Measurements from ENCODE around the gene SPA17. TPM values are rescaled to one million over a fixed set of nuclear protein-coding genes. Genes with fewer than 3 reads are reported as not detected.
A peak's percentile ranks its signal among the peaks of the same experiment; 100 is the strongest.

Gene SPA17
- 10 to 100 TPM in 1 of 5 donors, 1 to 10 TPM in 2, not detected in 2; 1.8 to 26.8 (median 4.0) TPM for total RNA-seq
- polyA plus RNA-seq = 10 to 100 TPM in 2 of 3 donors, 1 to 10 TPM in 1; 8.6 to 14.4 (median 10.7) TPM
- long read RNA-seq, donor 1, partial matches to known transcripts = 0 of 2 reads
- long read RNA-seq, donor 1, other reads (novel, unspliced or antisense) = 0 of 2 reads
- long read RNA-seq, donor 2, full-length matches to known transcripts = 4 of 4 reads
- long read RNA-seq, donor 2, partial matches to known transcripts = 0 of 4 reads
- long read RNA-seq, donor 2, other reads (novel, unspliced or antisense) = 0 of 4 reads
- long read RNA-seq, donor 3 = 0 reads
- long read RNA-seq, donor 4 = 0 reads
- long read RNA-seq, donor 5 = 0 reads
- long read RNA-seq, donor 6, full-length matches to known transcripts = 2 of 2 reads
- long read RNA-seq, donor 6, partial matches to known transcripts = 0 of 2 reads
- long read RNA-seq, donor 6, other reads (novel, unspliced or antisense) = 0 of 2 reads
- long read RNA-seq, donor 7 = 0 reads
- long read RNA-seq, donor 8, partial matches to known transcripts = 0 of 2 reads
- long read RNA-seq, donor 8, other reads (novel, unspliced or antisense) = 0 of 2 reads
- long read RNA-seq, donor 9, partial matches to known transcripts = 0 of 2 reads
- long read RNA-seq, donor 9, other reads (novel, unspliced or antisense) = 0 of 2 reads
- long read RNA-seq, donor 10, partial matches to known transcripts = 0 of 1 reads
- long read RNA-seq, donor 10, other reads (novel, unspliced or antisense) = 0 of 1 reads

DNA sequence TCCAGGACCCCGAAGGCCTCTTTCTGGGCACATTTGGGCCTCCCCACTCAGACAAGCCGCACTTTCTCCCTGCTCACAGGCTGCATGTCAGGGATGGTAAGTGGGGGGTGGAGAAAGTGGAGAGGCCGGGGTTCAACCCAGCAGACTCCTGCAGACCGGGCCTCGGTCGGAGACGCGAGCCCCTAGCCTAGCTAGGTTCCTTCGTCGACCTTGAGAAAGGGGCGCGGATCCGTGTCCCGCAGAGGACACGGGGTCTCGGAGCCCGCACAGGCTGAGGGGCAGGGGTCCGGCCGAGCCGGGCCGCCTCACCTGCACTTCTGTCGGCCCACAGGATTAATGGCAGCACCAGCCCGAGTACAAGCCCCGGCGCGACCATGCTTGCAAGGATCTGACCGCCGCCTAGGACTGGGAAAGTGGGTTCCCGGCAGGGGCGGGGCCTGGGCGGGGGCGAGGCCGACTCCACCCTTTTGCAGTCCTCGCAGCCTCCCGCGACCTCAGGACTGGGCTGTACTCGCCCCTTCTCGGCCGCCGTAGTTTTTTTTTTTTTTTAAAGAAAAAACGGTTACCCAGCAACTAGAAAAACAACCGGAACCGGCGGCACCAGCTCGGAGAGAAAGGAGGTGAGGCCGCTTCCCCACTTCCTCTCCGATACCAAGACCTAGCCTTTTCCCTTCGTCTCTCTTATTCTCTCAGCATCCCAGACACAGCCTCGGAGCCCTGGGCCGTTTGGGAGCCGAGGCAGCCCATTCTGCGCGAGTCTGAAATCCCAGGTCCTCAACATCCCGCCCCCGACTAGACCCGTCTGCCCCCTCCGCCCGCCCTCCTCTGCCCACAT lies at the start of gene SPA17, which contains the start of gene SIAE:
TSS of gene SPA17 (plus strand) at position 572 of the 835 bp plus-strand sequence. CDS start 1,361 bp downstream, outside the sequence.
TSS of gene SIAE (minus strand) at position 407 of the 835 bp plus-strand sequence. CDS start at position 376, 31 bp downstream.
- DNase-seq = peak; percentile 93 to 97
- intact Hi-C loops (cut with DNase I; ENCODE audit: low total_unique reads) = loop anchor here (5.0 to 10.0 kb wide), 2 partner anchors 61 to 89 kb away; partner anchors contain the start of genes ESAM and NRGN
- peak within 1 kb of the TSS; percentile 69 to 75 (median 71) for H3K4me3 ChIP-seq
- H3K27ac ChIP-seq = peak within 1 kb of the TSS; percentile 82 to 91 (median 88)
- 0 to 1% (median 1%) methylated on average over 41 to 58 of the region's 58 CpGs for WGBS, 5 donors
- H3K36me3 ChIP-seq = peaks cover 0 to 2% (median 0%) of the 10 kb centered on the region in 4 donors
- H3K27me3 ChIP-seq = no peaks in the 10 kb centered on the region
- no peaks in the 10 kb centered on the region for H3K9me3 ChIP-seq
- peaks cover 10 to 20% (median 19%) of the 10 kb centered on the region in 4 donors for H3K4me1 ChIP-seq
- TF ChIP-seq POLR2AphosphoS5 (IDR thresholded peaks at IDR 0.05) (peak; percentile 54 to 80 (median 64)), EP300 (IDR thresholded peaks at IDR 0.05) (no peak)

- no peak overlapping the region for H3K4me3 ChIP-seq
- WGBS, 5 donors = 88 to 98% (median 95%) methylated on average over 3 of the region's 3 CpGs
- peaks cover 18 to 40% (median 31%) of the 10 kb centered on the region in 4 donors for H3K4me1 ChIP-seq
- no peak overlapping the region for H3K27ac ChIP-seq
- TF ChIP-seq, protein P1, sequence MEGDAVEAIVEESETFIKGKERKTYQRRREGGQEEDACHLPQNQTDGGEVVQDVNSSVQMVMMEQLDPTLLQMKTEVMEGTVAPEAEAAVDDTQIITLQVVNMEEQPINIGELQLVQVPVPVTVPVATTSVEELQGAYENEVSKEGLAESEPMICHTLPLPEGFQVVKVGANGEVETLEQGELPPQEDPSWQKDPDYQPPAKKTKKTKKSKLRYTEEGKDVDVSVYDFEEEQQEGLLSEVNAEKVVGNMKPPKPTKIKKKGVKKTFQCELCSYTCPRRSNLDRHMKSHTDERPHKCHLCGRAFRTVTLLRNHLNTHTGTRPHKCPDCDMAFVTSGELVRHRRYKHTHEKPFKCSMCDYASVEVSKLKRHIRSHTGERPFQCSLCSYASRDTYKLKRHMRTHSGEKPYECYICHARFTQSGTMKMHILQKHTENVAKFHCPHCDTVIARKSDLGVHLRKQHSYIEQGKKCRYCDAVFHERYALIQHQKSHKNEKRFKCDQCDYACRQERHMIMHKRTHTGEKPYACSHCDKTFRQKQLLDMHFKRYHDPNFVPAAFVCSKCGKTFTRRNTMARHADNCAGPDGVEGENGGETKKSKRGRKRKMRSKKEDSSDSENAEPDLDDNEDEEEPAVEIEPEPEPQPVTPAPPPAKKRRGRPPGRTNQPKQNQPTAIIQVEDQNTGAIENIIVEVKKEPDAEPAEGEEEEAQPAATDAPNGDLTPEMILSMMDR (IDR thresholded peaks at IDR 0.05) = no peak
- no peak for TF ChIP-seq POLR2A (IDR thresholded peaks at IDR 0.05)
- no peak for TF ChIP-seq POLR2AphosphoS5 (IDR thresholded peaks at IDR 0.05)
- TF ChIP-seq EP300 (IDR thresholded peaks at IDR 0.05) = no peak
- no peaks in the 10 kb centered on the region for H3K9me3 ChIP-seq
- H3K36me3 ChIP-seq = peaks cover 34 to 55% (median 46%) of the 10 kb centered on the region in 4 donors
- no peak for DNase-seq
- intact Hi-C loops (cut with DNase I; ENCODE audit: low total_unique reads) = no loop called here
- no peaks in the 10 kb centered on the region for H3K27me3 ChIP-seq
Measured at GRCh38 chr11:124625504-124626168, 48.1 kb upstream of the SPA17 start.

DNA sequence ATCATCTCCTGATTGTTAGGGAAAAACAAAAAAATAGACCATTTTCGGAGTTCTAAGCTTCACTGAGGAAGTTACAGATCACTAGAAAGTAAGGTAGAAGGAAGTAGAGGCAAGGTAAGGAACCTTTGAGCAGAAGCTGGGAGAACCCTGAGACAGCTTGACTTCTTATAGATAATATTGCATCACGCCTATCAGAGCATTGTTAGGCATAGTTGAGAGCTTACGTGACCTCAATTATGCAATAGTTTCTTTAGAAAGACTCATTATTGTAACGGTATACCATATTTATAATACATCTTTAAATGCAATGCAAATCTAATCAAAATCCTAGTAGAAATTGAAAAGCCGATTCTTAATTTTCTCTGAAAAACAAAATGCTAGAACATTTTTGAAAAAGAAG lies 46.2 kb upstream of the SPA17 start:
- WGBS, 5 donors = 88 to 95% (median 91%) methylated on average over 5 of the region's 5 CpGs
- H3K36me3 ChIP-seq = peaks cover 53 to 75% (median 66%) of the 10 kb centered on the region in 4 donors
- intact Hi-C loops (cut with DNase I; ENCODE audit: low total_unique reads) = no loop called here

More for the DNA sequence above, 46.2 kb upstream of the SPA17 start:
- Histone ChIP-seq H3K27ac (no peak overlapping the region), H3K4me1 (peaks cover 18 to 33% (median 28%) of the 10 kb centered on the region in 4 donors), H3K9me3 (no peaks in the 10 kb centered on the region), H3K27me3 (no peaks in the 10 kb centered on the region), H3K4me3 (no peak overlapping the region)
- no peak for DNase-seq
- no peak for TF ChIP-seq POLR2A (IDR thresholded peaks at IDR 0.05)
- TF ChIP-seq, protein P1 (IDR thresholded peaks at IDR 0.05) = no peak
- TF ChIP-seq EP300 (IDR thresholded peaks at IDR 0.05) = no peak
- no peak for TF ChIP-seq POLR2AphosphoS5 (IDR thresholded peaks at IDR 0.05)
